Loucy (cell line): ENCODE results near the gene CCDC60.

Source experiments
- H2AFZ ChIP-seq: fragments of 200-600 bp; sonication (generic); 2 replicates; pipeline ENCODE4 v1.6.0; 2016; ENCODE audit warnings: antibody characterized with exemption, mild to moderate bottlenecking, low read length, moderate library complexity
- H3F3A ChIP-seq: fragments of 200-600 bp; 2 replicates; pipeline ENCODE4 v1.6.0; 2016; ENCODE audit warnings: antibody characterized with exemption, low read depth, mild to moderate bottlenecking
- H3K27me3 ChIP-seq: fragments of 200-600 bp; sonication (generic); 2 replicates; pipeline ENCODE4 v1.6.1; 2014; ENCODE audit warnings: low read length, mild to moderate bottlenecking; ENCODE audit not compliant: insufficient read depth, poor library complexity, severe bottlenecking
- H3K36me3 ChIP-seq: fragments of 200-600 bp; sonication (generic); 2 replicates; pipeline ENCODE4 v1.6.1; 2016; ENCODE audit warnings: low read length; ENCODE audit not compliant: insufficient read depth
- H3K4me1 ChIP-seq: fragments of 200-600 bp; sonication (generic); 2 replicates; pipeline ENCODE4 v1.5.1; 2014; ENCODE audit warnings: low read length, mild to moderate bottlenecking; ENCODE audit not compliant: insufficient read depth, poor library complexity, severe bottlenecking
- H3K4me2 ChIP-seq: fragments of 200-600 bp; sonication (generic); 2 replicates; pipeline ENCODE4 v1.6.0; 2014; ENCODE audit warnings: antibody characterized with exemption, low read length, low read depth, mild to moderate bottlenecking; ENCODE audit not compliant: poor library complexity, severe bottlenecking
- H3K4me3 ChIP-seq: fragments of 200-600 bp; sonication (generic); 2 replicates; pipeline ENCODE4 v1.5.1; 2014; ENCODE audit warnings: low read length, mild to moderate bottlenecking, mixed read lengths; ENCODE audit not compliant: poor library complexity, severe bottlenecking
- H3K79me2 ChIP-seq: fragments of 200-600 bp; sonication (generic); 2 replicates; pipeline ENCODE4 v1.6.1; 2014; ENCODE audit warnings: low read length; ENCODE audit not compliant: insufficient read depth
- H3K9ac ChIP-seq: fragments of 200-600 bp; sonication (generic); 2 replicates; pipeline ENCODE4 v1.6.0; 2014; ENCODE audit warnings: mild to moderate bottlenecking, low read depth, low read length, moderate library complexity; ENCODE audit not compliant: poor library complexity, severe bottlenecking
- H3K9me2 ChIP-seq: fragments of 200-600 bp; sonication (generic); replicated peaks from 2 replicates; pipeline ENCODE4 v1.6.1; 2016; ENCODE audit warnings: low read depth, low read length, mixed read lengths
- H3K9me3 ChIP-seq: fragments of 200-600 bp; sonication (generic); 2 replicates; pipeline ENCODE4 v1.6.1; 2014; ENCODE audit warnings: mild to moderate bottlenecking, antibody characterized with exemption, low read length, low read depth; ENCODE audit not compliant: insufficient read depth
- H4K20me1 ChIP-seq: fragments of 200-600 bp; sonication (generic); 2 replicates; pipeline ENCODE4 v1.6.0; 2014; ENCODE audit warnings: antibody characterized with exemption, low read length, mild to moderate bottlenecking; ENCODE audit not compliant: insufficient read depth, poor library complexity, severe bottlenecking
- CTCF ChIP-seq: fragments of 200-600 bp; sonication (generic); conservative IDR thresholded peaks from 2 replicates; pipeline ENCODE4 v1.5.1; 2014; ENCODE audit warnings: mild to moderate bottlenecking, antibody characterized with exemption, low read length
- EZH2phosphoT487 ChIP-seq: fragments of 200-600 bp; IDR thresholded peaks from 2 replicates; pipeline ENCODE4 v1.6.1; 2018; ENCODE audit warnings: antibody characterized with exemption, mild to moderate bottlenecking, moderate library complexity, borderline replicate concordance

Gene CCDC60

DNA sequence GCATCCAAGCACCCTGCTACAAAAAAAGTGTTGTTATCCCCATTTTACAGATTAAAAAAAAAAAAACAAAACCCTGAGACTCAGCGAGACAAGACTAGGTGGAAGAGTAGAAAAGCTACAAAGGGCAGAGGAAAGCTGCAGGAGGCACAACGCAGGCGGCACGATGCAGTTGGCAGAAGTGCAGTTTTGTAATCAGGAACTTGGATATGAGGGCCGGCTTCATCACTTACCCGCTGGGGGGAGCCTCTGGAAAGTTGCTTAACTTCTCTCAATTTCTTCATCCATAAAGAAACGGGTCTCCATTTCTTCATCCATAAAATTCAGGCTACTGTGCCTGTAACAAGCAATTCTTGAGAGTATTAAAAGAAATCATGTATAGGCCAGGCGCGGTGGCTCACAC, 33.1 kb upstream of the CCDC60 start:
- no peaks in the 10 kb centered on the region for H3K4me1 ChIP-seq
- TF ChIP-seq CTCF (no peak), EZH2phosphoT487 (no peak)
- no peak overlapping the region for H3K4me2 ChIP-seq
- no peaks in the 10 kb centered on the region for H3K79me2 ChIP-seq
- H3K9me2 ChIP-seq = no peaks in the 10 kb centered on the region
- H2AFZ ChIP-seq = no peak overlapping the region
- no peaks in the 10 kb centered on the region for H3K36me3 ChIP-seq
- H3F3A ChIP-seq = no peaks in the 10 kb centered on the region
- no peaks in the 10 kb centered on the region for H3K9me3 ChIP-seq
- no peak overlapping the region for H3K9ac ChIP-seq
- H4K20me1 ChIP-seq = no peaks in the 10 kb centered on the region
- H3K27me3 ChIP-seq = no peaks in the 10 kb centered on the region
- H3K4me3 ChIP-seq = no peak overlapping the region

- Histone ChIP-seq H2AFZ (no peak overlapping the region), H3K4me2 (no peak overlapping the region), H3K4me3 (no peak overlapping the region), H3K9ac (no peak overlapping the region), H4K20me1 (no peaks in the 10 kb centered on the region), H3K4me1 (no peaks in the 10 kb centered on the region), H3K79me2 (no peaks in the 10 kb centered on the region), H3K27me3 (no peaks in the 10 kb centered on the region), H3F3A (no peaks in the 10 kb centered on the region), H3K9me2 (no peaks in the 10 kb centered on the region), H3K36me3 (no peaks in the 10 kb centered on the region), H3K9me3 (no peaks in the 10 kb centered on the region)
- TF ChIP-seq CTCF (no peak), EZH2phosphoT487 (no peak)
These were observed 32.0 kb upstream of the CCDC60 start for GRCh38 chr12:119302451-119303080.

DNA sequence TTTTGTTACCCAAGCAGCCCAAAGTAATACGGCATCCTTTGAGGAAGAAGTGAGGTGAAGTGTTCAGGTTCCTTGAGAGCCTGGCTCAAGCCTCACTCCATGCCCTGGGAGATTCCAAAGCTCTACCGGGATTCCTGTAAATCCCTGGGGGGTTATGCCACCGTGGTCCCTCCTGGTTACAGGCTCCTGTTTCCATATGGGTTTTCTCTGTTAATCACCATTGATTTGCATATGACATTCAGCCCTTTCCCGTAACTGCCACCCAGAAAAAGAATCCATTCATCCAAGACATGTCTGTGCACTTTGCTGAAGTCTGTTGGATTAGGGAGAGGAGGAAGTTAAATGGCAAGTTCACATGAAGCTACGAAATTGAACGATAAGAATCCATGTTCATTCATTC, 27.9 kb upstream of the CCDC60 start:
- Histone ChIP-seq H3F3A (no peaks in the 10 kb centered on the region), H3K9ac (no peak overlapping the region), H3K36me3 (no peaks in the 10 kb centered on the region), H3K9me3 (no peaks in the 10 kb centered on the region), H3K4me2 (no peak overlapping the region), H3K9me2 (no peaks in the 10 kb centered on the region), H2AFZ (no peak overlapping the region), H4K20me1 (no peaks in the 10 kb centered on the region), H3K27me3 (no peaks in the 10 kb centered on the region), H3K4me3 (no peak overlapping the region), H3K79me2 (no peaks in the 10 kb centered on the region), H3K4me1 (no peaks in the 10 kb centered on the region)
- no peak for TF ChIP-seq EZH2phosphoT487
- no peak for TF ChIP-seq CTCF
